Measurements from ENCODE around the gene ABTB1. TPM values are rescaled to one million over a fixed set of nuclear protein-coding genes. Genes with fewer than 3 reads are reported as not detected.
A peak's percentile ranks its signal among the peaks of the same experiment; 100 is the strongest.

Gene ABTB1
- total and polyA plus RNA-seq, 4 donors = 9.7 to 14.1 (median 10.9) TPM

DNA sequence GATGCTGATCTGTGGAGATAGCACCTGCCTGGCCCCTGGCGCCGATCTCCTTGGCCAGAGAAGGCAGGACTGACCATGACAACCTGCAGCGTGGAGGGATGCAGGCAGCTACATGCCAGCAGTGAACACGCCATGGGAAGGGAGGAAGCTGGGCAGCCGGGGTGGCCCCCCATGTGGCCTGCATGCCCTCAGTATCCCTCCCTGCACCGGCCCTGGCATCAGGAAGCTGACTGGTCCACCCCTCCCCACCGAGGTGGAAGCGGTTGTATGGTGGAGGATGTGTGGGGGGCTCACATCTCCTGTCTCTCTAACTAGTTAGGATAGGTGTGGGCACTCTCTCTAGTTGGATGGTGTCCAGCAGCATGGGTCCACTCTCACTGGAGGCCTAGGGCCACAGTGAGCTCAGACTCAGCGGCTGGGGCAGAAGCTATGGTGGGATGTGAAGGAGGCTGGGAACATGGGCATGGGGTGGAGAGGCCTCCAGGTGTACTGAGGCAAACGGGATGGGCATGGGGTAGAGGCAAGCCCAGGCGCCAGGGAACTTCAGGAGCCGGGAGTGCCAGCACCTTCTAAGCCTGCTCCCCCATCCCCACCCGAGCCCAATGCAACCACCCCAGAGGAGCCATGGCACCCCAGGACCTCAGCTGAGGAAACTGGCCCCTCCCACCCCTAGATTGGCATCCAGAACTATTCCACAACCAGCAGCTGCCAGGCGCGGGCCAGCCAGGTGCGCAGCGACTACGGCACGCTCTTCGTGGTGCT, 1.8 kb upstream of the ABTB1 start (continued):
- TF ChIP-seq, protein P1, sequence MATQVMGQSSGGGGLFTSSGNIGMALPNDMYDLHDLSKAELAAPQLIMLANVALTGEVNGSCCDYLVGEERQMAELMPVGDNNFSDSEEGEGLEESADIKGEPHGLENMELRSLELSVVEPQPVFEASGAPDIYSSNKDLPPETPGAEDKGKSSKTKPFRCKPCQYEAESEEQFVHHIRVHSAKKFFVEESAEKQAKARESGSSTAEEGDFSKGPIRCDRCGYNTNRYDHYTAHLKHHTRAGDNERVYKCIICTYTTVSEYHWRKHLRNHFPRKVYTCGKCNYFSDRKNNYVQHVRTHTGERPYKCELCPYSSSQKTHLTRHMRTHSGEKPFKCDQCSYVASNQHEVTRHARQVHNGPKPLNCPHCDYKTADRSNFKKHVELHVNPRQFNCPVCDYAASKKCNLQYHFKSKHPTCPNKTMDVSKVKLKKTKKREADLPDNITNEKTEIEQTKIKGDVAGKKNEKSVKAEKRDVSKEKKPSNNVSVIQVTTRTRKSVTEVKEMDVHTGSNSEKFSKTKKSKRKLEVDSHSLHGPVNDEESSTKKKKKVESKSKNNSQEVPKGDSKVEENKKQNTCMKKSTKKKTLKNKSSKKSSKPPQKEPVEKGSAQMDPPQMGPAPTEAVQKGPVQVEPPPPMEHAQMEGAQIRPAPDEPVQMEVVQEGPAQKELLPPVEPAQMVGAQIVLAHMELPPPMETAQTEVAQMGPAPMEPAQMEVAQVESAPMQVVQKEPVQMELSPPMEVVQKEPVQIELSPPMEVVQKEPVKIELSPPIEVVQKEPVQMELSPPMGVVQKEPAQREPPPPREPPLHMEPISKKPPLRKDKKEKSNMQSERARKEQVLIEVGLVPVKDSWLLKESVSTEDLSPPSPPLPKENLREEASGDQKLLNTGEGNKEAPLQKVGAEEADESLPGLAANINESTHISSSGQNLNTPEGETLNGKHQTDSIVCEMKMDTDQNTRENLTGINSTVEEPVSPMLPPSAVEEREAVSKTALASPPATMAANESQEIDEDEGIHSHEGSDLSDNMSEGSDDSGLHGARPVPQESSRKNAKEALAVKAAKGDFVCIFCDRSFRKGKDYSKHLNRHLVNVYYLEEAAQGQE (IDR thresholded peaks at IDR 0.05) = no peak
- TF ChIP-seq, protein P2, sequence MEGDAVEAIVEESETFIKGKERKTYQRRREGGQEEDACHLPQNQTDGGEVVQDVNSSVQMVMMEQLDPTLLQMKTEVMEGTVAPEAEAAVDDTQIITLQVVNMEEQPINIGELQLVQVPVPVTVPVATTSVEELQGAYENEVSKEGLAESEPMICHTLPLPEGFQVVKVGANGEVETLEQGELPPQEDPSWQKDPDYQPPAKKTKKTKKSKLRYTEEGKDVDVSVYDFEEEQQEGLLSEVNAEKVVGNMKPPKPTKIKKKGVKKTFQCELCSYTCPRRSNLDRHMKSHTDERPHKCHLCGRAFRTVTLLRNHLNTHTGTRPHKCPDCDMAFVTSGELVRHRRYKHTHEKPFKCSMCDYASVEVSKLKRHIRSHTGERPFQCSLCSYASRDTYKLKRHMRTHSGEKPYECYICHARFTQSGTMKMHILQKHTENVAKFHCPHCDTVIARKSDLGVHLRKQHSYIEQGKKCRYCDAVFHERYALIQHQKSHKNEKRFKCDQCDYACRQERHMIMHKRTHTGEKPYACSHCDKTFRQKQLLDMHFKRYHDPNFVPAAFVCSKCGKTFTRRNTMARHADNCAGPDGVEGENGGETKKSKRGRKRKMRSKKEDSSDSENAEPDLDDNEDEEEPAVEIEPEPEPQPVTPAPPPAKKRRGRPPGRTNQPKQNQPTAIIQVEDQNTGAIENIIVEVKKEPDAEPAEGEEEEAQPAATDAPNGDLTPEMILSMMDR (IDR thresholded peaks at IDR 0.05; ENCODE audit: low read depth, low read length, missing input control) = no peak
- TF ChIP-seq HNF4A (conservative IDR thresholded peaks at IDR 0.05) = no peak

DNA sequence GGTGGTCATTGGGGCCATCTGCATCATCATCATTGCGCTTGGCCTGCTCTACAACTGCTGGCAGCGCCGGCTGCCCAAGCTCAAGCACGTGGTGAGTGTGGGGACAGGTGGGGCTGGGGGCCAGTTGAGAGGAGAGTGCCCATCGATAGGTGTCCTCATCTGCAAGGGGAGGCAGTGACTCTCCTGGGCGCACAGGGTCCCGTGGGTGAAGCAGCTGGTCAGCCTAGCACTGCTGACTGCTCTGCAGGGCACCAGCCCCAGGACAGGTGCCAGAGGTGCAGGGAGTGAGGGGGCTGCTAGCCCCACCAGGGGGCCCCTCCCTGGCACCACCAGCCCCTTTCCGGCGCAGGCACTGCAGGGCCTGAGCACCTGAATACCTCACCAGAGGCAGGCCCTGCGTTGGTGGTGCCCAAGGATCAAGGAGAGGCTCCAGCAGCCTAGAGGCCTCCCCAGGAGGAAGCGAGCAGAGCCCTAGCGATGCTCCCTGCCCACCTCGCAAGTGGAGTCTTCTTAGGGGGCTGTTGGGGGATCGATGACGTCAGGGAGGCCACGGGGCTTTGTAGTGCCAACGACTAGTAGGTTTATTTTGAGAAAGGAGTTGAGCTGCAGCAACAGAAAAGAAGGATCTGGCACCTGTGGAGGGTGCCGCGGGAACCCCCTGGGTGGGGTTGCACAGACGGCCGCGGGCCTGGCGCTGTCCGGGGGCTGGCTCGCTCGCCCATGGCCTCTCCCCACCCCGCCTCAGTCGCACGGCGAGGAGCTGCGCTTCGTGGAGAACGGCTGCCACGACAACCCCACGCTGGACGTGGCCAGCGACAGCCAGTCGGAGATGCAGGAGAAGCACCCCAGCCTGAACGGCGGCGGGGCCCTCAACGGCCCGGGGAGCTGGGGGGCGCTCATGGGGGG, 976 bp upstream of the ABTB1 start:
- no peaks in the 10 kb centered on the region for H3K27me3 ChIP-seq (ENCODE audit: control insufficient read depth in 4 of 4, insufficient read depth in 4 of 4, low read length in 3 of 4)
- H3K4me1 ChIP-seq (ENCODE audit: control insufficient read depth in 4 of 4, insufficient read depth in 4 of 4, low read length in 3 of 4) = peaks cover 5 to 14% (median 8%) of the 10 kb centered on the region in 4 donors
- no peak for TF ChIP-seq JUND (IDR thresholded peaks at IDR 0.05)
- no peak for TF ChIP-seq HNF4G (IDR thresholded peaks at IDR 0.05)
- no peak for TF ChIP-seq YY1 (IDR thresholded peaks at IDR 0.05)
- TF ChIP-seq EGR1 (IDR thresholded peaks at IDR 0.05; ENCODE audit: low read depth in 2 of 2) = no peak
- TF ChIP-seq NR2F2 (IDR thresholded peaks at IDR 0.05) = no peak
- TF ChIP-seq RXRA (IDR thresholded peaks at IDR 0.05) = no peak
- no peak for TF ChIP-seq GABPA (IDR thresholded peaks at IDR 0.05 in 1 of 2, conservative IDR thresholded peaks at IDR 0.05 in 1 of 2)
- no peak for TF ChIP-seq HNF4A (conservative IDR thresholded peaks at IDR 0.05)
- no peak for TF ChIP-seq FOXA1 (IDR thresholded peaks at IDR 0.05)
- no peak for TF ChIP-seq TAF1 (conservative IDR thresholded peaks at IDR 0.05)
- TF ChIP-seq, protein P3, sequence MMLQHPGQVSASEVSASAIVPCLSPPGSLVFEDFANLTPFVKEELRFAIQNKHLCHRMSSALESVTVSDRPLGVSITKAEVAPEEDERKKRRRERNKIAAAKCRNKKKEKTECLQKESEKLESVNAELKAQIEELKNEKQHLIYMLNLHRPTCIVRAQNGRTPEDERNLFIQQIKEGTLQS (IDR thresholded peaks at IDR 0.05) = no peak
- no peak for TF ChIP-seq FOXA2 (IDR thresholded peaks at IDR 0.05)
- TF ChIP-seq, protein P2 (IDR thresholded peaks at IDR 0.05; ENCODE audit: low read depth, low read length, missing input control) = no peak
- TF ChIP-seq, protein P1 (IDR thresholded peaks at IDR 0.05) = no peak
- TF ChIP-seq RAD21 (IDR thresholded peaks at IDR 0.05) = no peak
- H3K9me3 ChIP-seq (ENCODE audit: control insufficient read depth in 4 of 4, low read length in 3 of 4) = no peaks in the 10 kb centered on the region
- H3K36me3 ChIP-seq (ENCODE audit: control insufficient read depth in 4 of 4, insufficient read depth in 3 of 4, low read depth in 1 of 4, low read length in 3 of 4) = peaks cover 0 to 4% (median 0%) of the 10 kb centered on the region in 4 donors
- DNase-seq (ENCODE audit: low spot score) = no peak
- peak overlapping the region; percentile 57 to 63 for H3K27ac ChIP-seq (ENCODE audit: low read depth in 1 of 2, low read length in 2 of 2)
- peak overlapping the region; percentile 3 to 64 for H3K9ac ChIP-seq (ENCODE audit: low read depth in 1 of 2, low read length in 2 of 2)
- 41% methylated on average over 44 of the region's 44 CpGs for WGBS
- H3K4me3 ChIP-seq (ENCODE audit: low read depth in 1 of 3, low read length in 3 of 3) = peak overlapping the region; percentile 49 to 95 (median 58)

Data from liver (tissue), 9 donors.